PC-3 (cell line): ENCODE results near the gene LMBRD2. TPM values are rescaled to one million over a fixed set of nuclear protein-coding genes. Genes with fewer than 3 reads are reported as not detected.

Experiments
- ATAC-seq: fragments of 200-7000 bp; cut with Tn5 transposase; 2 replicates; pipeline ENCODE4 v1.9.1; 2020; ENCODE audit warnings: mild to moderate bottlenecking, moderate library complexity
- BruUV-seq: library from RNA; stranded (reverse); fragments of 400-500 nt; replicated peaks from 2 replicates; lab custom pipeline; 2021; lab: Mats Ljungman, UMichigan
- CTCF ChIA-PET: fragments of 300-600 bp; sonication (Branson Sonifier 250); formaldehyde crosslinking; loops from one replicate; lab custom pipeline; 2022; ENCODE audit warnings: antibody characterized with exemption; lab: Charles Lee
- POLR2A ChIA-PET: fragments of 300-600 bp; sonication (Branson Sonifier 250); formaldehyde crosslinking; loops from one replicate; lab custom pipeline; 2022; ENCODE audit warnings: antibody characterized with exemption; ENCODE audit not compliant: unreplicated experiment; lab: Charles Lee
- DNase-seq: peaks from one replicate; pipeline ENCODE4 v3.0.0-alpha.2; 2015
- H2AFZ ChIP-seq: fragments of 300-600 bp; sonication (generic); 2 replicates; pipeline ENCODE4 v1.6.0; 2016; ENCODE audit warnings: antibody characterized with exemption, low read length
- H3F3A ChIP-seq: fragments of 300-600 bp; sonication (generic); one replicate; pipeline ENCODE4 v1.6.0; 2017; ENCODE audit warnings: antibody characterized with exemption, low read length, control low read depth, mild to moderate bottlenecking; ENCODE audit not compliant: unreplicated experiment
- H3K27ac ChIP-seq: fragments of 300-600 bp; sonication (generic); 2 replicates; pipeline ENCODE4 v1.5.1; 2016; ENCODE audit warnings: mild to moderate bottlenecking, low read length
- H3K27me3 ChIP-seq: fragments of 300-600 bp; sonication (generic); 2 replicates; pipeline ENCODE4 v1.6.1; 2016; ENCODE audit warnings: low read length, mixed read lengths
- H3K36me3 ChIP-seq: fragments of 300-600 bp; sonication (generic); 2 replicates; pipeline ENCODE4 v1.6.1; 2016; ENCODE audit warnings: low read depth, mixed run types, low read length, mixed read lengths
- H3K4me1 ChIP-seq: fragments of 300-600 bp; sonication (generic); 2 replicates; pipeline ENCODE4 v1.5.1; 2016; ENCODE audit warnings: low read length; ENCODE audit not compliant: insufficient read depth
- H3K4me2 ChIP-seq: fragments of 300-600 bp; sonication (generic); 2 replicates; pipeline ENCODE4 v1.6.0; 2016; ENCODE audit warnings: low read length
- H3K4me3 ChIP-seq: fragments of 300-600 bp; sonication (generic); 2 replicates; pipeline ENCODE4 v1.5.1; 2016; ENCODE audit warnings: mild to moderate bottlenecking, low read length, mixed read lengths
- H3K79me2 ChIP-seq: fragments of 300-600 bp; sonication (generic); 2 replicates; pipeline ENCODE4 v1.6.1; 2017; ENCODE audit warnings: low read length, mixed read lengths
- H3K9ac ChIP-seq: fragments of 300-600 bp; sonication (generic); 2 replicates; pipeline ENCODE4 v1.6.0; 2016; ENCODE audit warnings: mild to moderate bottlenecking, low read length
- H3K9me2 ChIP-seq: fragments of 300-600 bp; sonication (generic); replicated peaks from 2 replicates; pipeline ENCODE4 v1.6.1; 2016; ENCODE audit warnings: mixed run types, low read length, mixed read lengths
- H3K9me3 ChIP-seq: fragments of 300-600 bp; sonication (generic); 2 replicates; pipeline ENCODE4 v1.6.1; 2016; ENCODE audit warnings: low read length, mixed read lengths
- H4K20me1 ChIP-seq: fragments of 300-600 bp; sonication (generic); 2 replicates; pipeline ENCODE4 v1.6.1; 2016; ENCODE audit warnings: low read length, mixed read lengths
- CTCF ChIP-seq: fragments of 300-600 bp; sonication (generic); conservative IDR thresholded peaks from 2 replicates; pipeline ENCODE4 v1.5.1; 2017; ENCODE audit warnings: antibody characterized with exemption, low read depth, mild to moderate bottlenecking, low read length
- EZH2 ChIP-seq: fragments of 300-600 bp; sonication (generic); IDR thresholded peaks from one replicate; pipeline ENCODE4 v1.6.1; 2017; ENCODE audit warnings: antibody characterized with exemption, mild to moderate bottlenecking, low read length; ENCODE audit not compliant: unreplicated experiment
- EZH2phosphoT487 ChIP-seq: fragments of 300-600 bp; sonication (generic); IDR thresholded peaks from 2 replicates; pipeline ENCODE4 v1.6.1; 2018; ENCODE audit warnings: mild to moderate bottlenecking, antibody characterized with exemption, low read length, borderline replicate concordance
- intact Hi-C: fragments of 100-400 bp; cut with micrococcal nuclease; formaldehyde crosslinking; loops from 2 replicates; pipeline ENCODE4 v1.9.0; 2023
- total RNA-seq: library from RNA; depleted of rRNA; stranded (reverse); fragments of >200 nt; gene quantifications from 2 replicates; pipeline ENCODE4 v1.2.3, GENCODE V29; 2014

Gene LMBRD2
- total RNA-seq, 1 experiment from 2014 or later, result 9.1 TPM

DNA sequence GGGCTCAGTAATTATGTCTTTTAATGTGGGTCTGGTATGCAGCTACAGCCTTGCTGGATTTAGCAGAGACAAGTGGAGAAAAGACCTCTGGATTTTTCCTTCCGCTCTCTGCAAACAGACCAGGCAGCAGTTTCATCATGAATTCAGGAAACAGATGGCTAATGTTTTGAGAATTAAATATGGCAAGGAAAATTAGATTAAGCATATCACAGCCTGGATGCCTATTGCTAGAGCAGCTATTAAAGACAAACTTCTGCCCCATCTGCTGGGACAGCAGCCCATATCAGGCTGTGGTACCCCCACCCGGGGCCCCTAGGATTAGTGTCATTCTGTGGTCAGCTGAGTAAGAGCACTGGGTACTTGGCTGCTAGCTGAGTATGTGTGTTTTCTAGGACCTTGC lies 6.5 kb upstream of the LMBRD2 start:
- Histone ChIP-seq H3K4me3 (no peak overlapping the region), H3K9me2 (no peaks in the 10 kb centered on the region), H3K36me3 (peaks cover 56% of the 10 kb centered on the region), H3K9me3 (no peaks in the 10 kb centered on the region), H2AFZ (no peak overlapping the region), H3K4me2 (no peak overlapping the region), H3K27me3 (no peaks in the 10 kb centered on the region), H3K79me2 (peaks cover 33% of the 10 kb centered on the region), H3K4me1 (peaks cover 7% of the 10 kb centered on the region), H3K9ac (no peak overlapping the region), H3F3A (no peaks in the 10 kb centered on the region), H3K27ac (no peak overlapping the region), H4K20me1 (no peaks in the 10 kb centered on the region)
- ATAC-seq, result no peak
- intact Hi-C loops, result no loop called here
- ChIA-PET CTCF (no interaction called here), POLR2A (no interaction called here)
- TF ChIP-seq EZH2 (no peak), CTCF (no peak), EZH2phosphoT487 (no peak)
- no peak for DNase-seq
- no TSS peak for BruUV-seq

GRCh38 chr5:36156619-36157018 lies 4.9 kb upstream of the LMBRD2 start:
- no peak for DNase-seq
- Histone ChIP-seq H3K79me2 (peaks cover 45% of the 10 kb centered on the region), H3K27me3 (no peaks in the 10 kb centered on the region), H4K20me1 (no peaks in the 10 kb centered on the region), H2AFZ (no peak overlapping the region), H3K9ac (no peak overlapping the region), H3F3A (no peaks in the 10 kb centered on the region), H3K4me2 (no peak overlapping the region), H3K36me3 (peaks cover 44% of the 10 kb centered on the region; the same call in 1 of the 2 replicates), H3K27ac (no peak overlapping the region), H3K4me1 (peaks cover 7% of the 10 kb centered on the region), H3K9me3 (no peaks in the 10 kb centered on the region), H3K9me2 (no peaks in the 10 kb centered on the region), H3K4me3 (no peak overlapping the region)
- no peak for TF ChIP-seq EZH2
- TF ChIP-seq CTCF, result no peak
- TF ChIP-seq EZH2phosphoT487, result no peak
- BruUV-seq, result no TSS peak
- POLR2A ChIA-PET, result no interaction called here
- ATAC-seq, result no peak
- CTCF ChIA-PET, result no interaction called here
- intact Hi-C loops, result no loop called here

GRCh38 chr5:36156121-36156601 lies 4.5 kb upstream of the LMBRD2 start:
- ATAC-seq (no peak), DNase-seq (no peak)
- CTCF ChIA-PET, result no interaction called here
- no peak overlapping the region for H3K4me2 ChIP-seq
- no peaks in the 10 kb centered on the region for H4K20me1 ChIP-seq
- no peak overlapping the region for H3K4me3 ChIP-seq
- BruUV-seq, result no TSS peak
- TF ChIP-seq CTCF (no peak), EZH2phosphoT487 (no peak), EZH2 (no peak)
- H3K4me1 ChIP-seq, result peaks cover 7% of the 10 kb centered on the region
- H3K9ac ChIP-seq, result no peak overlapping the region
- H3K9me2 ChIP-seq, result no peaks in the 10 kb centered on the region
- intact Hi-C loops, result no loop called here
- peaks cover 39% of the 10 kb centered on the region; the same call in 1 of the 2 replicates for H3K36me3 ChIP-seq
- no peaks in the 10 kb centered on the region for H3F3A ChIP-seq
- POLR2A ChIA-PET, result no interaction called here
- no peaks in the 10 kb centered on the region for H3K9me3 ChIP-seq
- no peak overlapping the region for H2AFZ ChIP-seq
- H3K27ac ChIP-seq, result no peak overlapping the region
- no peaks in the 10 kb centered on the region for H3K27me3 ChIP-seq
- H3K79me2 ChIP-seq, result peaks cover 48% of the 10 kb centered on the region
